GM12878 (cell line): ENCODE results near the gene CCT6A. TPM values are rescaled to one million over a fixed set of nuclear protein-coding genes. Genes with fewer than 3 reads are reported as not detected.
"Not testable (repeated sequence)": the region's sequence is repeated elsewhere in the genome, so short reads cannot be mapped to it uniquely, and the experiment has no call there.

Experiments used
- ATAC-seq: fragments of 200-7000 bp; cut with Tn5 transposase; 3 replicates; pipeline ENCODE4 v1.9.1; 2020; ENCODE audit warnings: mild to moderate bottlenecking, moderate library complexity
- BruUV-seq: library from RNA; stranded (reverse); fragments of 400-500 nt; replicated peaks from 2 replicates; lab custom pipeline; 2021; lab: Mats Ljungman, UMichigan
- CTCF ChIA-PET: fragments of 300-600 bp; sonication (Branson Sonifier 250); formaldehyde crosslinking; extraction: SDS; loops from one replicate; lab custom pipeline; 2021; ENCODE audit warnings: inconsistent platforms; lab: Yijun Ruan, JAX
- POLR2A ChIA-PET: fragments of 350-600 bp; formaldehyde crosslinking; extraction: SDS; loops from one replicate; lab custom pipeline; 2021; ENCODE audit warnings: inconsistent platforms; lab: Charles Lee
- RAD21 ChIA-PET: fragments of 300-600 bp; sonication (Branson Sonifier 250); formaldehyde crosslinking; loops from one replicate; lab custom pipeline; 2023; ENCODE audit warnings: antibody characterized with exemption; ENCODE audit not compliant: unreplicated experiment; lab: Charles Lee
- SMC1A ChIA-PET: fragments of 300-600 bp; sonication (Branson Sonifier 250); formaldehyde crosslinking; loops from one replicate; lab custom pipeline; 2023; ENCODE audit not compliant: unreplicated experiment, uncharacterized antibody; lab: Charles Lee
- DNase-seq: peaks from one replicate; pipeline ENCODE4 v3.0.0-alpha.2; 2011; ENCODE audit warnings: low read depth, low spot score
- FAIRE-seq: peaks from 3 replicates; lab custom pipeline; 2011; peaks lifted over from hg19 to GRCh38; lab: Jason Lieb, UNC
- H2AFZ ChIP-seq: 2 replicates; pipeline ENCODE4 v1.6.0; 2011; ENCODE audit warnings: low read depth, low read length, control low read depth; ENCODE audit not compliant: control insufficient read depth
- H3K27ac ChIP-seq: 2 replicates; pipeline ENCODE4 v1.5.1; 2011; ENCODE audit warnings: control low read depth; ENCODE audit not compliant: control insufficient read depth, insufficient read depth
- H3K27me3 ChIP-seq, 2 experiments: replicated peaks in 1 of 2; 2 replicates each; pipeline versions ENCODE4 v1.6.0 to v1.6.1; 2011; ENCODE audit warnings: low read length in 1 of 2; ENCODE audit not compliant: control insufficient read depth in 2 of 2, insufficient read depth in 2 of 2
- H3K36me3 ChIP-seq, 2 experiments: 2 replicates each; pipeline ENCODE4 v1.5.1; 2011; ENCODE audit warnings: low read length in 1 of 2; ENCODE audit not compliant: control insufficient read depth in 2 of 2, insufficient read depth in 2 of 2
- H3K4me1 ChIP-seq: 2 replicates; pipeline ENCODE4 v1.6.1; 2011; ENCODE audit warnings: mild to moderate bottlenecking, low read length, moderate library complexity, mixed read lengths; ENCODE audit not compliant: control insufficient read depth, insufficient read depth
- H3K4me2 ChIP-seq: 2 replicates; pipeline ENCODE4 v1.6.0; 2011; ENCODE audit warnings: control low read depth; ENCODE audit not compliant: control insufficient read depth, insufficient read depth
- H3K4me3 ChIP-seq: fragments of 200-600 bp; sonication (generic); 2 replicates; pipeline ENCODE4 v1.5.1; 2016
- H3K79me2 ChIP-seq: 2 replicates; pipeline ENCODE4 v1.6.0; 2011; ENCODE audit warnings: low read length; ENCODE audit not compliant: control insufficient read depth, insufficient read depth
- H3K9ac ChIP-seq: 2 replicates; pipeline ENCODE4 v1.8.0; 2011; ENCODE audit warnings: low read length, control low read depth, mixed read lengths; ENCODE audit not compliant: control insufficient read depth, insufficient read depth
- H3K9me3 ChIP-seq: replicated peaks from 3 replicates; pipeline ENCODE4 v1.5.1; 2011; ENCODE audit warnings: mild to moderate bottlenecking, low read length; ENCODE audit not compliant: control insufficient read depth, insufficient read depth
- H4K20me1 ChIP-seq: 2 replicates; pipeline ENCODE4 v1.6.0; 2011; ENCODE audit not compliant: control insufficient read depth, insufficient read depth
- ATF7 ChIP-seq: fragments of 450-650 bp; IDR thresholded peaks from 2 replicates; pipeline ENCODE4 v1.6.1; 2016; ENCODE audit warnings: low read depth, mild to moderate bottlenecking
- BACH1 ChIP-seq: fragments of 450-650 bp; IDR thresholded peaks from 2 replicates; pipeline ENCODE4 v1.6.1; 2017; ENCODE audit warnings: mild to moderate bottlenecking, borderline replicate concordance
- IRF4 ChIP-seq: IDR thresholded peaks from 2 replicates; pipeline ENCODE4 v1.6.1; 2011; ENCODE audit warnings: low read depth, low read length
- MYB ChIP-seq: fragments of 150-350 bp; IDR thresholded peaks from 2 replicates; pipeline ENCODE4 v1.6.1; 2014; ENCODE audit warnings: mild to moderate bottlenecking, low read depth, low read length, borderline replicate concordance
- NFYA ChIP-seq: IDR thresholded peaks from 2 replicates; pipeline ENCODE4 v1.6.1; 2011; ENCODE audit warnings: low read depth, mild to moderate bottlenecking, low read length, improper control_type of control experiment, borderline replicate concordance
- NR2F1 ChIP-seq: fragments of 450-650 bp; conservative IDR thresholded peaks from 2 replicates; pipeline ENCODE4 v1.6.1; 2017; ENCODE audit warnings: mild to moderate bottlenecking
- RAD51 ChIP-seq: fragments of 450-650 bp; IDR thresholded peaks from 2 replicates; pipeline ENCODE4 v1.6.1; 2016; ENCODE audit warnings: moderate library complexity, mild to moderate bottlenecking, inconsistent platforms
- RBBP5 ChIP-seq: fragments of 200-600 bp; sonication (generic); conservative IDR thresholded peaks from 2 replicates; pipeline ENCODE4 v1.6.1; 2016
- SIX5 ChIP-seq: IDR thresholded peaks from 2 replicates; pipeline ENCODE4 v1.6.1; 2011; ENCODE audit warnings: mild to moderate bottlenecking, low read depth, low read length, moderate library complexity; ENCODE audit not compliant: severe bottlenecking
- SMARCA5 ChIP-seq: fragments of 450-650 bp; IDR thresholded peaks from 2 replicates; pipeline ENCODE4 v1.6.1; 2017; ENCODE audit warnings: mild to moderate bottlenecking
- SMC3 ChIP-seq: IDR thresholded peaks from 2 replicates; pipeline ENCODE4 v1.6.1; 2011; ENCODE audit warnings: low read length, improper control_type of control experiment, borderline replicate concordance
- STAT3 ChIP-seq: IDR thresholded peaks from 2 replicates; pipeline ENCODE4 v1.6.1; 2011; ENCODE audit warnings: low read depth, low read length, improper control_type of control experiment
- ZNF207 ChIP-seq: fragments of 450-650 bp; IDR thresholded peaks from 2 replicates; pipeline ENCODE4 v1.6.1; 2014; ENCODE audit warnings: antibody characterized with exemption, mild to moderate bottlenecking, borderline replicate concordance
- WGBS: methylation state at CpG from one replicate; pipeline ENCODE4 v1.1.6; 2016; ENCODE audit warnings: low lambda C conversion rate; ENCODE audit not compliant: insufficient replicate concordance, insufficient coverage; ENCODE audit errors: missing lambda C conversion rate; 5-methylcytosine and 5-hydroxymethylcytosine counted together
- in situ Hi-C: fragments of 300-500 bp; cut with MboI; formaldehyde crosslinking; loops from 9 replicates; pipeline ENCODE4 v1.14.3; 2018; ENCODE audit warnings: mixed read lengths
- intact Hi-C: fragments of 100-400 bp; cut with micrococcal nuclease; formaldehyde crosslinking; loops from one replicate; pipeline ENCODE4 v1.14.2; 2022; ENCODE audit not compliant: unreplicated experiment
- polyA plus RNA-seq, 11 experiments: library from polyadenylated mRNA; depleted of rRNA in 4 of 11; unstranded in 6 of 11; stranded (reverse) in 5 of 11; fragments of >200 nt; fragmentation: Nextera tagmentation in 4 of 11; fragmentation: Illumina TruSeq in 1 of 11; extraction: Ambion mirVana in 4 of 11; extraction: Trizol in 1 of 11; gene quantifications; 1 replicate in 1 of 11; 2 replicates in 10 of 11; pipeline versions ENCODE4 v1.2.1 to v1.2.3, GENCODE V29; 2011 to 2016; ENCODE audit warnings: inconsistent platforms in 2 of 11, missing spikeins in 2 of 11, low read depth in 1 of 11
- total RNA-seq, 4 experiments: library from RNA; depleted of rRNA in 3 of 4; stranded (reverse); fragments of >200 nt in 3 of 4; fragmentation: Illumina TruSeq in 1 of 4; extraction: Trizol in 1 of 4; gene quantifications; 2 replicates each; pipeline versions ENCODE4 v1.2.1 to v1.2.3, GENCODE V29; 2013 to 2021
- TF ChIP-seq, protein P1 (sequence below): fragments of 450-650 bp; formaldehyde crosslinking; IDR thresholded peaks from 2 replicates; pipeline ENCODE4 v1.5.0; 2022; ENCODE audit warnings: mild to moderate bottlenecking, missing genetic modification characterization

CCT6A gene
- total and polyA plus RNA-seq, 10 of the 15 experiments (the other 5 are each of a cell fraction or from before 2014, with no cell fraction given) = 191 to 480 (median 296) TPM

DNA sequence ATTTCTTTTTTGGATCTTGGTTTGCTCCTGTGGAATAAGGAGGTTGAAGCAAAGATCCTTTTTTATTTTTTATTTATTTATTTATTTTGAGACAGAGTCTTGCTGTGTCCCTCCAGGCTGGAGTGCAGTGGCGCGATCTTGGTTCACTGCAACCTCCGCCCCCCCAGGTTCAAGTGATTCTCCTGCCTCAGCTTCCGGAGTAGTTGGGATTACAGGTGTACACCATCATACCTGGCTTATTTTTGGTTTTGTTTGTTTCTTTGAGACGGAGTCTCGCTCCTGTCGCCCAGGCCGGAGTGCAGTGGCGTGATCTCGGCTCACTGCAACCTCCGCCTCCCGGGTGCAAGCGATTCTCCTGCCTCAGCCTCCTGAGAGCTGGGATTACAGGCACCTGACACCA is 14.8 kb downstream of the CCT6A start:
- CTCF ChIA-PET = interaction anchor here (1.7 to 4.3 kb wide), 3 partner anchors 8 to 15 kb away, joined by 5 to 34 read pairs (median 7); partner anchors contain the start of genes CCT6A and PSPH
- RAD21 ChIA-PET, BruUV-seq: not testable (repeated sequence)

GRCh38 chr7:56074371-56074791 is 22.8 kb downstream of the CCT6A start:
- RAD21 ChIA-PET = interaction anchor here (1.1 to 3.1 kb wide), 5 partner anchors 23 to 433 kb away, joined by 4 to 18 read pairs (median 5); partner anchors contain the start of genes CCT6A and PSPH
- POLR2A ChIA-PET = interaction anchor here (1.0 kb wide), 1 partner anchor 9 kb away, joined by 3 read pairs; no protein-coding TSS in a partner anchor
- peak; percentile 92 for FAIRE-seq
- TF ChIP-seq NFYA (no peak), SIX5 (no peak), MYB (no peak), NR2F1 (no peak), SMARCA5 (peak; percentile 61; the same call in 1 of the 2 replicates), IRF4 (no peak), ZNF207 (0 out of 2 replicates have a peak, but pooled peaks have one; percentile 28), SMC3 (peak; percentile 84), STAT3 (no peak), RAD51 (no peak), BACH1 (no peak), RBBP5 (no peak), ATF7 (no peak)
- TF ChIP-seq, protein P1, sequence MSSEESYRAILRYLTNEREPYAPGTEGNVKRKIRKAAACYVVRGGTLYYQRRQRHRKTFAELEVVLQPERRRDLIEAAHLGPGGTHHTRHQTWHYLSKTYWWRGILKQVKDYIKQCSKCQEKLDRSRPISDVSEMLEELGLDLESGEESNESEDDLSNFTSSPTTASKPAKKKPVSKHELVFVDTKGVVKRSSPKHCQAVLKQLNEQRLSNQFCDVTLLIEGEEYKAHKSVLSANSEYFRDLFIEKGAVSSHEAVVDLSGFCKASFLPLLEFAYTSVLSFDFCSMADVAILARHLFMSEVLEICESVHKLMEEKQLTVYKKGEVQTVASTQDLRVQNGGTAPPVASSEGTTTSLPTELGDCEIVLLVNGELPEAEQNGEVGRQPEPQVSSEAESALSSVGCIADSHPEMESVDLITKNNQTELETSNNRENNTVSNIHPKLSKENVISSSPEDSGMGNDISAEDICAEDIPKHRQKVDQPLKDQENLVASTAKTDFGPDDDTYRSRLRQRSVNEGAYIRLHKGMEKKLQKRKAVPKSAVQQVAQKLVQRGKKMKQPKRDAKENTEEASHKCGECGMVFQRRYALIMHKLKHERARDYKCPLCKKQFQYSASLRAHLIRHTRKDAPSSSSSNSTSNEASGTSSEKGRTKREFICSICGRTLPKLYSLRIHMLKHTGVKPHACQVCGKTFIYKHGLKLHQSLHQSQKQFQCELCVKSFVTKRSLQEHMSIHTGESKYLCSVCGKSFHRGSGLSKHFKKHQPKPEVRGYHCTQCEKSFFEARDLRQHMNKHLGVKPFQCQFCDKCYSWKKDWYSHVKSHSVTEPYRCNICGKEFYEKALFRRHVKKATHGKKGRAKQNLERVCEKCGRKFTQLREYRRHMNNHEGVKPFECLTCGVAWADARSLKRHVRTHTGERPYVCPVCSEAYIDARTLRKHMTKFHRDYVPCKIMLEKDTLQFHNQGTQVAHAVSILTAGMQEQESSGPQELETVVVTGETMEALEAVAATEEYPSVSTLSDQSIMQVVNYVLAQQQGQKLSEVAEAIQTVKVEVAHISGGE = no peak

More for the DNA sequence above, 14.8 kb downstream of the CCT6A start:
- DNase-seq, FAIRE-seq, H3K4me2 ChIP-seq, in situ Hi-C loops, ATAC-seq, H2AFZ ChIP-seq, H3K27me3 ChIP-seq, H3K4me1 ChIP-seq, H3K9me3 ChIP-seq, intact Hi-C loops, H4K20me1 ChIP-seq, H3K27ac ChIP-seq, H3K4me3 ChIP-seq, H3K9ac ChIP-seq: not testable (repeated sequence)
- ChIA-PET POLR2A (interaction anchor here (0.5 to 1.3 kb wide), 2 partner anchors 40 to 42 kb away, joined by 4 to 5 read pairs; partner anchors contain the start of gene CHCHD2), SMC1A (interaction anchor here (1.3 kb wide), 1 partner anchor 62 kb away, joined by 3 read pairs; no protein-coding TSS in a partner anchor)
- Histone ChIP-seq H3K36me3 (peaks cover 2 to 11% of the 10 kb centered on the region in 2 experiments; a peak in 3 of 4 replicates), H3K79me2 (peaks cover 17% of the 10 kb centered on the region)
- 100% methylated on average over 13 of the region's 13 CpGs for WGBS

More at GRCh38 chr7:56074371-56074791, 22.8 kb downstream of the CCT6A start:
- no peaks in the 10 kb centered on the region for H3K27me3 ChIP-seq
- H2AFZ ChIP-seq = no peak overlapping the region; the same call in 1 of the 2 replicates
- in situ Hi-C loops (loop anchor here (5.0 kb wide), 2 partner anchors 72 to 432 kb away; no protein-coding TSS in a partner anchor), intact Hi-C loops (loop anchor here (1.0 to 5.0 kb wide), 4 partner anchors 69 to 433 kb away; partner anchors contain the start of gene MRPS17)
- ChIA-PET CTCF (interaction anchor here (0.5 to 5.0 kb wide), 22 partner anchors 10 to 816 kb away, joined by 3 to 95 read pairs (median 4); partner anchors contain the start of genes CHCHD2, NIPSNAP2, PHKG1 and PSPH), SMC1A (interaction anchor here (0.7 to 3.4 kb wide), 7 partner anchors 54 to 433 kb away, joined by 3 to 23 read pairs (median 4); no protein-coding TSS in a partner anchor)
- peaks cover 1 to 12% of the 10 kb centered on the region in 2 experiments for H3K36me3 ChIP-seq
- no peaks in the 10 kb centered on the region for H3K79me2 ChIP-seq
- ATAC-seq (peak; percentile 99), DNase-seq (no peak)
- no peak overlapping the region for H3K4me2 ChIP-seq
- H4K20me1 ChIP-seq = no peaks in the 10 kb centered on the region
- 32% methylated on average over 19 of the region's 19 CpGs for WGBS
- no peaks in the 10 kb centered on the region for H3K4me1 ChIP-seq
- H3K4me3 ChIP-seq = no peak overlapping the region
- no peak overlapping the region for H3K27ac ChIP-seq
- no peaks in the 10 kb centered on the region for H3K9me3 ChIP-seq
- H3K9ac ChIP-seq = no peak overlapping the region
- TSS peak; percentile 29 for BruUV-seq
